K562 (cell line): ENCODE results near the gene SMIM7. TPM values are rescaled to one million over a fixed set of nuclear protein-coding genes. Genes with fewer than 3 reads are reported as not detected.

ENCODE experiments used
- ATAC-seq: fragments of 200-7000 bp; cut with Tn5 transposase; 3 replicates; pipeline ENCODE4 v1.9.1; 2020; ENCODE audit warnings: moderate library complexity
- BruUV-seq: library from RNA; stranded (reverse); fragments of 400-500 nt; replicated peaks from 2 replicates; lab custom pipeline; 2021; lab: Mats Ljungman, UMichigan
- CTCF ChIA-PET: fragments of 300-600 bp; formaldehyde crosslinking; extraction: SDS; loops from one replicate; lab custom pipeline; 2021; ENCODE audit warnings: low intra/inter-chr PET ratio; lab: Yijun Ruan, JAX
- POLR2A ChIA-PET: fragments of 300-600, 350-650 bp; sonication (Branson Sonifier 250); formaldehyde crosslinking; extraction: SDS; loops from one replicate; lab custom pipeline; 2021; ENCODE audit warnings: antibody characterized with exemption, inconsistent platforms; lab: Yijun Ruan, JAX
- DNase-seq, 4 experiments: peaks; one replicate each; pipeline versions ENCODE4 v3.0.0 to v3.0.0-alpha.2; 2011 to 2018; ENCODE audit warnings: low spot score in 3 of 4, mixed read lengths in 3 of 4; ENCODE audit errors: extremely low read depth in 1 of 4
- FAIRE-seq: peaks from 2 replicates; lab custom pipeline; 2011; peaks lifted over from hg19 to GRCh38; lab: Jason Lieb, UNC
- H2AFZ ChIP-seq: 2 replicates; pipeline ENCODE4 v1.6.0; 2011; ENCODE audit warnings: low read depth, low read length, control low read depth, inconsistent platforms
- H3K27ac ChIP-seq: fragments of 200-600 bp; 3 replicates; pipeline ENCODE4 v1.8.0; 2011; ENCODE audit warnings: low read depth, mild to moderate bottlenecking, control low read depth, inconsistent platforms, low read length, moderate library complexity, mixed read lengths; ENCODE audit errors: extremely low read depth
- H3K27me3 ChIP-seq, 2 experiments: fragments of 300-600 bp in 1 of 2; 2 replicates in 1 of 2; 3 replicates in 1 of 2; pipeline versions ENCODE4 v1.6.0 to v1.8.0; 2011; ENCODE audit warnings: inconsistent platforms in 2 of 2, low read length in 2 of 2, mild to moderate bottlenecking in 1 of 2, mixed read lengths in 1 of 2, moderate library complexity in 1 of 2; ENCODE audit not compliant: control insufficient read depth in 2 of 2, insufficient read depth in 2 of 2
- H3K36me3 ChIP-seq: fragments of 300-600 bp; 3 replicates; pipeline ENCODE4 v1.8.0; 2011; ENCODE audit warnings: mild to moderate bottlenecking, low read length, inconsistent platforms; ENCODE audit not compliant: control insufficient read depth, insufficient read depth
- H3K4me1 ChIP-seq, 2 experiments: fragments of 200-600 bp in 1 of 2; replicated peaks in 1 of 2; 2 replicates in 1 of 2; 3 replicates in 1 of 2; pipeline versions ENCODE4 v1.5.1 to v1.8.0; 2011; ENCODE audit warnings: inconsistent platforms in 2 of 2, low read length in 2 of 2, mild to moderate bottlenecking in 1 of 2, mixed read lengths in 1 of 2, moderate library complexity in 1 of 2; ENCODE audit not compliant: control insufficient read depth in 2 of 2, insufficient read depth in 2 of 2
- H3K4me2 ChIP-seq: 2 replicates; pipeline ENCODE4 v1.6.1; 2011; ENCODE audit warnings: low read length, control low read depth, inconsistent platforms, mixed read lengths; ENCODE audit not compliant: insufficient read depth
- H3K4me3 ChIP-seq: fragments of 200-600 bp; sonication (generic), shearing (Covaris generic); 2 replicates; pipeline ENCODE4 v1.5.1; 2016; ENCODE audit warnings: control low read depth, inconsistent platforms
- H3K79me2 ChIP-seq: fragments of 200-600 bp; 3 replicates; pipeline ENCODE4 v1.8.0; 2011; ENCODE audit warnings: low read length, inconsistent platforms; ENCODE audit not compliant: control insufficient read depth, insufficient read depth
- H3K9ac ChIP-seq, 2 experiments: 2 replicates each; pipeline versions ENCODE4 v1.6.0 to v1.6.1; 2011; ENCODE audit warnings: low read depth in 2 of 2, low read length in 2 of 2, control low read depth in 1 of 2, inconsistent platforms in 1 of 2, mild to moderate bottlenecking in 1 of 2, mixed read lengths in 1 of 2; ENCODE audit not compliant: insufficient read depth in 1 of 2
- H3K9me1 ChIP-seq: one replicate; pipeline ENCODE4 v1.6.0; 2011; ENCODE audit warnings: inconsistent platforms, mild to moderate bottlenecking, low read length, moderate library complexity; ENCODE audit not compliant: control insufficient read depth, insufficient read depth
- H3K9me3 ChIP-seq: replicated peaks from 2 replicates; pipeline ENCODE4 v1.5.1; 2011; ENCODE audit warnings: low read depth, low read length, inconsistent platforms; ENCODE audit not compliant: control insufficient read depth, insufficient read depth
- H4K20me1 ChIP-seq: replicated peaks from 2 replicates; pipeline ENCODE4 v1.6.1; 2011; ENCODE audit warnings: low read length, inconsistent platforms, mixed read lengths; ENCODE audit not compliant: control insufficient read depth, insufficient read depth
- ARID1B ChIP-seq: fragments of 450-650 bp; IDR thresholded peaks from 2 replicates; pipeline ENCODE4 v1.6.1; 2016; ENCODE audit warnings: antibody characterized with exemption, mild to moderate bottlenecking, inconsistent platforms
- ARNT ChIP-seq, 2 experiments: fragments of 450-650 bp; IDR thresholded peaks; 2 replicates each; pipeline ENCODE4 v1.6.1; 2016; ENCODE audit warnings: mild to moderate bottlenecking in 1 of 2
- CCAR2 ChIP-seq: fragments of 200-400 bp; formaldehyde crosslinking; IDR thresholded peaks from 2 replicates; pipeline ENCODE4 v1.6.1; 2017; ENCODE audit warnings: mild to moderate bottlenecking, low read depth, low read length
- MTF1 ChIP-seq: fragments of 250-450 bp; sonication (Bioruptor Pico); IDR thresholded peaks from 2 replicates; pipeline ENCODE4 v1.9.0; 2021; ENCODE audit warnings: moderate library complexity, mild to moderate bottlenecking, inconsistent platforms, borderline replicate concordance
- NCOA2 ChIP-seq, 2 experiments: fragments of 450-650 bp; IDR thresholded peaks; 2 replicates each; pipeline ENCODE4 v1.6.1; 2018; ENCODE audit warnings: mild to moderate bottlenecking in 2 of 2, moderate library complexity in 1 of 2; ENCODE audit not compliant: partially characterized antibody in 2 of 2
- OTX1 ChIP-seq: fragments of 450-650 bp; formaldehyde crosslinking; IDR thresholded peaks from 2 replicates; pipeline ENCODE4 v1.4.0; 2022; ENCODE audit warnings: mild to moderate bottlenecking
- RBM15 ChIP-seq: fragments of 200-400 bp; formaldehyde crosslinking; IDR thresholded peaks from 2 replicates; pipeline ENCODE4 v1.6.1; 2018; ENCODE audit warnings: mild to moderate bottlenecking, low read length, moderate library complexity; ENCODE audit not compliant: insufficient read depth
- SMC3 ChIP-seq: conservative IDR thresholded peaks from 2 replicates; pipeline ENCODE4 v1.6.1; 2011; ENCODE audit warnings: low read depth, low read length, improper control_type of control experiment; ENCODE audit not compliant: insufficient read depth
- ZKSCAN1 ChIP-seq: fragments of 150-350 bp; IDR thresholded peaks from 2 replicates; pipeline ENCODE4 v1.6.1; 2016; ENCODE audit warnings: low read depth, low read length
- ZNF707 ChIP-seq: fragments of 250-450 bp; sonication (Bioruptor Pico); conservative IDR thresholded peaks from 2 replicates; pipeline ENCODE4 v1.8.0; 2022; ENCODE audit warnings: inconsistent platforms, mild to moderate bottlenecking, moderate library complexity
- ZNF76 ChIP-seq: fragments of 250-450 bp; sonication (Bioruptor Pico); IDR thresholded peaks from 2 replicates; pipeline ENCODE4 v1.4.0; 2020; ENCODE audit warnings: mild to moderate bottlenecking, moderate library complexity, borderline replicate concordance
- WGBS: fragments of 100-300 bp; shearing (Covaris generic); methylation state at CpG from one replicate; pipeline ENCODE4 v1.1.6; 2016; ENCODE audit warnings: low coverage, mixed read lengths; ENCODE audit not compliant: insufficient coverage; ENCODE audit errors: missing lambda C conversion rate; 5-methylcytosine and 5-hydroxymethylcytosine counted together
- in situ Hi-C: fragments of 300-500 bp; cut with MboI; formaldehyde crosslinking; loops from 4 replicates; pipeline ENCODE4 v1.15.0; 2018; ENCODE audit warnings: inconsistent platforms, mixed read lengths
- intact Hi-C: fragments of 100-400 bp; cut with micrococcal nuclease; formaldehyde crosslinking; loops from 2 replicates; pipeline ENCODE4 v1.14.2; 2022
- polyA plus RNA-seq, 8 experiments: library from polyadenylated mRNA; depleted of rRNA in 4 of 8; stranded (reverse) in 5 of 8; unstranded in 3 of 8; fragments of >200 nt; fragmentation: Nextera tagmentation in 2 of 8; fragmentation: Illumina TruSeq in 1 of 8; extraction: Ambion mirVana in 2 of 8; extraction: Trizol in 1 of 8; gene quantifications; 2 replicates each; pipeline versions ENCODE4 v1.2.1 to v1.2.3, GENCODE V29; 2011 to 2014; ENCODE audit warnings: inconsistent platforms in 1 of 8, missing spikeins in 1 of 8
- total RNA-seq, 7 experiments: library from RNA; depleted of rRNA in 6 of 7; stranded (reverse); fragments of >200 nt in 6 of 7; fragmentation: Illumina TruSeq in 2 of 7; extraction: Trizol in 2 of 7; gene quantifications; 2 replicates each; pipeline versions ENCODE4 v1.2.1 to v1.2.3, GENCODE V29; 2011 to 2021; ENCODE audit warnings: low replicate concordance in 1 of 7
- TF ChIP-seq, protein P1 (sequence below), 2 experiments: IDR thresholded peaks; 2 replicates each; pipeline ENCODE4 v1.6.1; 2011; ENCODE audit warnings: borderline replicate concordance in 1 of 2, control low read depth in 1 of 2, low read depth in 1 of 2, low read length in 1 of 2, mild to moderate bottlenecking in 1 of 2, mixed read lengths in 1 of 2, moderate library complexity in 1 of 2; ENCODE audit not compliant: insufficient read depth in 1 of 2, insufficient read length in 1 of 2, poor library complexity in 1 of 2, severe bottlenecking in 1 of 2; ENCODE audit errors: extremely low read depth in 1 of 2

Gene SMIM7
- total and polyA plus RNA-seq, 9 of the 15 experiments (the other 6 are each of a cell fraction or from before 2014, with no cell fraction given): 55.3 to 265 (median 107) TPM

DNA sequence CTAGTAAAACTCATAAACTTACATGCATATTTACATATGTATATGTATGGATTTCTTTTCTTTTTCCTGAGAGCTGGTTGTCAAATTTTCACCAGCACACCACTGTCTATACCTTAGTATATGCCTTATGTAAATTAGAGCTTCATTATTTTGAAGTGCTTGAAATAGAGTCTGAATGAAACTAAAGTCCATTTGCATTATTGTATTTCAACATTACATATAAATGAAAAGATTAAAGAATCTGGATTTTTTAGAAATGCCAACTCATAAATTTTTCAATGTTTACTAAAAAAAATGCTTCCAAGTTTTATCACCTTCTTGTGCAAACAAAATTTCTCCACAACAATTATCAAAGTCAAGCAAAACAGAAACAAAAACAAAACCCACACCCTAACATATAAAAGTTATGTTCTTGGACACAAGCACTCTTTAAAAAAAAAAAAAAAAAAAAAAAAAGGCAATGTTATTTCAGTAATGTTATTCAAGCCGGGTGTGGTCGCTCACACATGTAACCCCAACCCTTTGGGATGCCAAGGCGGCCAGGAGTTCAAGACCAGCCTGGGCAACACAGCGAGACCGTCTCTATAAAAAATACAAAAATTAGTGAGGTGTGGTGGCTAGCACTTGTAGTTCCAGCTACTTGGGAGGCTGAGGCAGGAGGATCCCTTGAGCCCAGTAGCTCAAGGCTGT is 50.3 kb downstream of the SMIM7 start:
- DNase-seq (no peak), ATAC-seq (no peak), FAIRE-seq (no peak)
- Histone ChIP-seq H3K4me2 (no peak overlapping the region), H3K9me1 (peaks cover 11% of the 10 kb centered on the region), H3K4me3 (no peak overlapping the region), H3K4me1 (peaks cover 12 to 27% of the 10 kb centered on the region in 2 experiments; a peak in 4 of 5 replicates), H3K9ac (no peak overlapping the region), H3K36me3 (peaks cover 22% of the 10 kb centered on the region; the same call in 2 of the 3 replicates), H3K27ac (no peak overlapping the region), H3K79me2 (peaks cover 97% of the 10 kb centered on the region), H4K20me1 (peaks cover 68% of the 10 kb centered on the region), H2AFZ (no peak overlapping the region), H3K9me3 (no peaks in the 10 kb centered on the region), H3K27me3 (no peaks in the 10 kb centered on the region)
- WGBS: 74% methylated on average over 5 of the region's 5 CpGs
- no TSS peak for BruUV-seq
- in situ Hi-C loops (no loop called here), intact Hi-C loops (no loop called here)
- ChIA-PET POLR2A (interaction anchor here (0.6 to 1.5 kb wide), 4 partner anchors 9 to 35 kb away, joined by 3 to 5 read pairs (median 4); no protein-coding TSS in a partner anchor), CTCF (no interaction called here)
- no peak for TF ChIP-seq ZNF707 (CRISPR knock-in tag)
- TF ChIP-seq CCAR2: no peak
- TF ChIP-seq SMC3: no peak
- no peak for TF ChIP-seq NCOA2 (IDR thresholded peaks at IDR 0.05; ENCODE audit: partially characterized antibody in 2 of 2)
- TF ChIP-seq, protein P1, sequence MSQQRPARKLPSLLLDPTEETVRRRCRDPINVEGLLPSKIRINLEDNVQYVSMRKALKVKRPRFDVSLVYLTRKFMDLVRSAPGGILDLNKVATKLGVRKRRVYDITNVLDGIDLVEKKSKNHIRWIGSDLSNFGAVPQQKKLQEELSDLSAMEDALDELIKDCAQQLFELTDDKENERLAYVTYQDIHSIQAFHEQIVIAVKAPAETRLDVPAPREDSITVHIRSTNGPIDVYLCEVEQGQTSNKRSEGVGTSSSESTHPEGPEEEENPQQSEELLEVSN (IDR thresholded peaks at IDR 0.05; ENCODE audit: borderline replicate concordance in 1 of 2, extremely low read depth in 1 of 2, insufficient read depth in 1 of 2, insufficient read length in 1 of 2, low read depth in 1 of 2, low read length in 1 of 2, poor library complexity in 1 of 2, severe bottlenecking in 1 of 2): no peak
- no peak for TF ChIP-seq ARID1B
- no peak for TF ChIP-seq ZKSCAN1
- TF ChIP-seq OTX1 (CRISPR knock-in tag): no peak
- TF ChIP-seq RBM15: no peak
- no peak for TF ChIP-seq ZNF76 (CRISPR knock-in tag)
- TF ChIP-seq MTF1 (CRISPR knock-in tag): no peak
- no peak for TF ChIP-seq ARNT (IDR thresholded peaks at IDR 0.05)
